Stimulated activated naive CD8-positive, alpha-beta T cell treated with anti-CD3 and anti-CD28 coated beads, Interleukin-15, amount 100 ng/mL, for 72 hours (primary cell): ENCODE results near the gene NLRP9.

Experiments
- ATAC-seq: fragments of 150-1000 bp; cut with Tn5 transposase; 2 replicates; pipeline ENCODE4 v1.10.0; 2021; ENCODE audit warnings: mild to moderate bottlenecking, moderate library complexity
- DNase-seq, 2 donors: peaks; one replicate each; pipeline ENCODE4 v3.0.0; 2021 to 2022
- H3K27ac Mint-ChIP-seq, 2 donors: one replicate each; pipeline ENCODE4 v1.8.0; 2022; ENCODE audit warnings: mild to moderate bottlenecking in 2 of 2, mixed read lengths in 2 of 2, moderate library complexity in 2 of 2
- H3K27me3 Mint-ChIP-seq: one replicate; pipeline ENCODE4 v1.8.0; 2022; ENCODE audit warnings: mixed read lengths
- H3K4me1 Mint-ChIP-seq: one replicate; pipeline ENCODE4 v1.8.0; 2022; ENCODE audit warnings: mild to moderate bottlenecking, mixed read lengths
- H3K4me3 Mint-ChIP-seq, 2 donors: one replicate each; pipeline ENCODE4 v1.8.0; 2022; ENCODE audit warnings: mild to moderate bottlenecking in 2 of 2, mixed read lengths in 2 of 2, moderate library complexity in 1 of 2
- H3K9me3 Mint-ChIP-seq, 2 donors: one replicate each; pipeline ENCODE4 v1.8.0; 2022; ENCODE audit warnings: mixed read lengths in 2 of 2

Gene NLRP9

DNA sequence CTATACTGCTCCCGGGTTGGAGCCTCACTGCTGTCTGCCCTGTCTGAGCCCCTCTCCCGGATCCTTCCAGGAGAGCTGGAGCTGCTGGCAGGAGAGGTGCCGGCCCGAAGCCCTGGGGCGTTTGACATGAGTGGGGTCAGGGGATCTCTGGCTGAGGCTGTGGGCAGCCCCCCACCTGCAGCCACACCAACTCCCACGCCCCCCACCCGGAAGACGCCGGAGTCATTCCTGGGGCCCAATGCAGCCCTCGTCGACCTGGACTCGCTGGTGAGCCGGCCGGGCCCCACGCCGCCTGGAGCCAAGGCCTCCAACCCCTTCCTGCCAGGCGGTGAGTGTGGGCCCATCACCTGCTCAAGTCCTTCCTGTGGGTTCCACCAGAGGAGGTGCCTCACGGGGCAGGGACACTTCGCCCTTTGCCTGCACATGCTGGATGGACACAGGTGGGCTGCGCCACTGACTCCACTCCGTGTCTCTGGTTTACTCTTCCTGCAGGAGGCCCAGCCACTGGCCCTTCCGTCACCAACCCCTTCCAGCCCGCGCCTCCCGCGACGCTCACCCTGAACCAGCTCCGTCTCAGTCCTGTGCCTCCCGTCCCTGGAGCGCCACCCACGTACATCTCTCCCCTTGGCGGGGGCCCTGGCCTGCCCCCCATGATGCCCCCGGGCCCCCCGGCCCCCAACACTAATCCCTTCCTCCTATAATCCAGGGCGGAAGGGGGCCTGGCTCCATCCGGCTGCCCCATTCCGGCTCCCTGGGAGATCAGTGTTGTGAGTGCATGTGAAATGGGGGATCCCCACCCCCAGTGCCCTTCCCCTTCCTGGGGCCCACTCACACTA is 43.3 kb downstream of the NLRP9 start:
- Mint-ChIP-seq H3K27me3 (no peaks in the 10 kb centered on the region), H3K4me1 (no peaks in the 10 kb centered on the region), H3K27ac (no peak overlapping the region), H3K9me3 (no peaks in the 10 kb centered on the region), H3K4me3 (no peak overlapping the region)
- DNase-seq = no peak
- no peak for ATAC-seq

DNA sequence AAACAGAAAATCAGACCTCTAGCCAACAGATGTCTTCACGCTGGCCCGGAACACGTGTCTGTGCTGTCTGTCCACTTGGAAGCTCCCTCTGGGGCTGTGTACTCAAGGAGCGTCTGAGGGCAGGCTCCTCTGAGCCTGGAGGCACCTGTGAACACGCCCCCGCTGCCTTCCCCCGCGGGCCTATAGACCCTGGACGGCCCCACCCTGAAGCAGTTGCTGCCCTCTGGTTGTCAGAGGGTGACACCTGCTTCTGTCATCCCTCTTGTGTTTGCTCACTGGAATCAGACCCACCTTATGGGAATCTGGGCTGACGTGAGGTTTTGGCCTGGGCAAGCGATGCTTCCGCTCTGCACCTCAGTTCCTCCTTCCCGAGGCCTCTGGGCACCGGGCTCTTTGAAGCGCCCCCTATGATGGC is 44.0 kb downstream of the NLRP9 start:
- Mint-ChIP-seq H3K27me3 (no peaks in the 10 kb centered on the region), H3K4me3 (no peak overlapping the region), H3K9me3 (no peaks in the 10 kb centered on the region), H3K4me1 (no peaks in the 10 kb centered on the region), H3K27ac (no peak overlapping the region)
- DNase-seq (no peak), ATAC-seq (no peak)

- DNase-seq = no peak
- H3K9me3 Mint-ChIP-seq = no peaks in the 10 kb centered on the region
- no peaks in the 10 kb centered on the region for H3K27me3 Mint-ChIP-seq
- no peaks in the 10 kb centered on the region for H3K4me1 Mint-ChIP-seq
- no peak overlapping the region for H3K27ac Mint-ChIP-seq
- ATAC-seq = no peak
- no peak overlapping the region for H3K4me3 Mint-ChIP-seq
These were observed 44.7 kb downstream of the NLRP9 start for GRCh38 chr19:55693336-55693974.

GRCh38 chr19:55692681-55693081 is 45.5 kb downstream of the NLRP9 start:
- Mint-ChIP-seq H3K27me3 (no peaks in the 10 kb centered on the region), H3K9me3 (no peaks in the 10 kb centered on the region), H3K27ac (no peak overlapping the region), H3K4me3 (no peak overlapping the region), H3K4me1 (no peaks in the 10 kb centered on the region)
- DNase-seq (no peak), ATAC-seq (no peak)

DNA sequence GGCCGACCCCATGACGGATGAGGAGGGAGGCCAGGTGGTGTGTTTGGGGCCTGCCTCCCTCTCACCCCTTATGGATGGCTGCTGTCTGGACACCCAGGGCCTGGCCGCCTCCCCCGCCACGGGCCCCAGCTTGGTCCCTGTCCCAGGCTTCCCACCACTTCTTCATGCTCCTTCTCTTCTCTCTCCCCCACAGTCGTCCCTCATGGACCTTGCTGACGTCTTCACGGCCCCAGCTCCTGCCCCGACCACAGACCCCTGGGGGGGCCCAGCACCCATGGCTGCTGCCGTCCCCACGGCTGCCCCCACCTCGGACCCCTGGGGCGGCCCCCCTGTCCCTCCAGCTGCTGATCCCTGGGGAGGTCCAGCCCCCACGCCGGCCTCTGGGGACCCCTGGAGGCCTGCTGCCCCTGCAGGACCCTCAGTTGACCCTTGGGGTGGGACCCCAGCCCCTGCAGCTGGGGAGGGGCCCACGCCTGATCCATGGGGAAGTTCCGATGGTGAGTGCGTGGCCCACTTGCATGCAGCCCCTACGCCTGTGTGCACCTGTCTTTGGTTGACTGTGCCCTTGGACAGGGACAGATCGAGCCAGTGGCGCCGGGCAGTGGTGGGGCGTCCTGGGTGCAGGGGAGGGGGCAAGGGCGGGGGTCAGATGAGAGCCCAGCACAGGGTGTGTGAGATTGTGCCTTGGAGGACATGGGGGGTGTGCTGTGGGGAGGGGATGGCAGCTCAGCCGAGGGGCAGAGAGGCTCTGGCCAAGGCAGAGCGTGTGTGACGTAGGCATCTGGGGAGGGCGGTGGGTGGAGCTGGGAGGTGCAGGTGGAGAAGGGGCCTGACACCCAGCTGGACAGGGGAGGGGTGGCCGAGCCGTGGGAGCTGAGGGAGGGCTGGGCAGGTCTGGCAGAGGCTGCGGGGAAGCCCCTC is 46.4 kb downstream of the NLRP9 start:
- Mint-ChIP-seq H3K4me3 (no peak overlapping the region), H3K27me3 (no peaks in the 10 kb centered on the region), H3K4me1 (no peaks in the 10 kb centered on the region), H3K27ac (no peak overlapping the region), H3K9me3 (no peaks in the 10 kb centered on the region)
- ATAC-seq = peak; percentile 30
- no peak for DNase-seq

GRCh38 chr19:55690769-55691545 is 47.2 kb downstream of the NLRP9 start:
- peak overlapping the region in 1 of 2 donors; percentile 38 for H3K27ac Mint-ChIP-seq

GRCh38 chr19:55690109-55690768 is 48.0 kb downstream of the NLRP9 start:
- DNase-seq (no peak), ATAC-seq (no peak)
- H3K27me3 Mint-ChIP-seq = no peaks in the 10 kb centered on the region
- H3K9me3 Mint-ChIP-seq = no peaks in the 10 kb centered on the region
- no peak overlapping the region for H3K4me3 Mint-ChIP-seq
- peaks cover 12% of the 10 kb centered on the region for H3K4me1 Mint-ChIP-seq
- no peak overlapping the region for H3K27ac Mint-ChIP-seq

More at GRCh38 chr19:55690769-55691545, 47.2 kb downstream of the NLRP9 start:
- Mint-ChIP-seq H3K27me3 (no peaks in the 10 kb centered on the region), H3K4me3 (no peak overlapping the region), H3K4me1 (peaks cover 6% of the 10 kb centered on the region), H3K9me3 (no peaks in the 10 kb centered on the region)
- DNase-seq (no peak), ATAC-seq (no peak)

DNA sequence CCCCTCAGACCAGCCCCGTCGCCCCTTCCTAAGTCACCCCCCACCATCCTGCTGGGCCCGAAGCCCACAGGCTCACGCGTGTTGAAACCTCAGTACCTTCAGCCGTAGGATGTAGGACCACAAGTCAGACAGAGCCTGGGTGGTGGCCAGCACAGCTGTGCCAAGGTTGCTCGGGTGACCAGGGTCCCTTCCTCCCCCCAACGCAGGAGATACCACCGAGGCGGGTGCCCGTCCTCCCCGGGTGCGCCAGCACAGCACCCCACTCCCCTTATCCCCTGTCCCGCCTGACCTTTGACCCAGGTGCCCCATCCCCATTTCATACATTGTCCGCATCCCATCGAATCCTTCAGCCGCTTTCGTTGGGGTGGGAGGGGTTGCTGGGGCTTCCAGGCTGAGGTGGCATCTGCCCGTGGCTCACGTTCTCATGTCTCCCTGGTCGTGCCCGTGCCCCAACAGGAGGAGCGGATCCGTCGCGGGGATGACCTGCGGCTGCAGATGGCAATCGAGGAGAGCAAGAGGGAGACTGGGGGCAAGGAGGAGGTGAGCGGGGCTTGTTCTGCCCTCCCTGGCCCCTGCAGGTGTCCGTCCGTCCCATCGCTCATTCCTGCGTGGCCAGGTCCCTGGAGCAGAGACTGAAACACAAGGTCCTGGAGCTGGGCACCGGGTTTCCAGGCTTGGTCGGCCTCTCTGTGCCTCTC is 48.6 kb downstream of the NLRP9 start:
- H3K27me3 Mint-ChIP-seq = no peaks in the 10 kb centered on the region
- no peak for DNase-seq
- no peak overlapping the region for H3K4me3 Mint-ChIP-seq
- peak overlapping the region in 1 of 2 donors; percentile 33 for H3K27ac Mint-ChIP-seq
- H3K9me3 Mint-ChIP-seq = no peaks in the 10 kb centered on the region
- peaks cover 12% of the 10 kb centered on the region for H3K4me1 Mint-ChIP-seq
- no peak for ATAC-seq

- ATAC-seq (no peak), DNase-seq (no peak)
- Mint-ChIP-seq H3K9me3 (no peaks in the 10 kb centered on the region), H3K27ac (peak overlapping the region in 1 of 2 donors; percentile 93), H3K4me3 (no peak overlapping the region), H3K27me3 (no peaks in the 10 kb centered on the region), H3K4me1 (peaks cover 12% of the 10 kb centered on the region)
These were observed 49.6 kb downstream of the NLRP9 start for GRCh38 chr19:55688422-55689218.

DNA sequence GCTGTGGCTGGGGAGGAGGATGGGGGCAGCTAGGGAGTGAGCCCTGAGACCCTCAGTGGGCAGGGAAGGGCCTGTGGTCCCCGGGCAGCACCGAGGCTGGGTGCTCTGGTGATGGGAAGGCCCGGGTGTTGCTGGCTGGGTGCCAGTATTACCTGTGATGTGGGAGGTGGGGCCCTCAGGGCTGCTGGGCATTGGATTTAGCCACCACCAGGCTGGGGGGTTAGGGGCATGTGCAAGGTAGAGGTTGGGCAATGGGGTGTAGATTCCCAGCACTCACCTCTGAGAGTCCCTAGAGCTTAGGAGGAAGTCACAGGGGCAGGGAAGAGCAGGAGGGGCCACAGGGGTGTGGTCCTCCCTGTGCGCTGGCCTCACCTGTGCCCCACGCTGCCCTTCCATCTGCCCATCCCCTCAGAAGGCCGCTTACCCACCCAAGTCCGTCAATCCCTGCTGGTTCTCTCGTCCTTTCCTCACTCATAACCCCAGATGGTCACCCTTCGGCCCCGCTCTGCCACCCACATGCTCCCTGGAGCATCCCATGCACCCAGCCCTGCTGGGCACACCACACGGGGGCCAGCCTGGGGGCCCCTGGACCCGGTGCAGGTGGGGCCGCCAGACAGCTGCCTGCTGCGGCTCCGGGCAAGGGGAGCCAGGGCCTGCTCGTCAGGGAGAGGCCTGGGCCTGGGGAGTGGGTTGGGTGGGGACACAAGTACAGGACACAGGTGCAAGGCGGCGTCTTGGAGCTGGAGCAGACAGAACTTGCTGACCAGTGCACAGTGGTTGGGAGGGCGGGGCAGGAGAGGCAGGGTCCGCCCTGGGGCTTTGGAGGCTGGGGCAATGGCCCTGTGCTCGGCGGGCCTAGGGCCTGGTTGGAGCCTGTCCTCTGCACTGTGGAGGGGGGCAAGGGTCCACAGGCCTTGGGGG is 50.7 kb downstream of the NLRP9 start:
- Mint-ChIP-seq H3K4me1 (peaks cover 12% of the 10 kb centered on the region), H3K27ac (peak overlapping the region in 1 of 2 donors; percentile 42), H3K4me3 (no peak overlapping the region), H3K27me3 (no peaks in the 10 kb centered on the region), H3K9me3 (no peaks in the 10 kb centered on the region)
- DNase-seq (no peak), ATAC-seq (no peak)

- no peaks in the 10 kb centered on the region for H3K27me3 Mint-ChIP-seq
- H3K27ac Mint-ChIP-seq = peak overlapping the region; percentile 76 to 85
- DNase-seq (no peak), ATAC-seq (no peak)
- H3K9me3 Mint-ChIP-seq = no peaks in the 10 kb centered on the region
- H3K4me1 Mint-ChIP-seq = peaks cover 12% of the 10 kb centered on the region
- no peak overlapping the region for H3K4me3 Mint-ChIP-seq
These were observed 51.7 kb downstream of the NLRP9 start for GRCh38 chr19:55686311-55687050.

- no peak overlapping the region for H3K4me3 Mint-ChIP-seq
- peak overlapping the region in 1 of 2 donors; percentile 28 for H3K27ac Mint-ChIP-seq
- DNase-seq (no peak), ATAC-seq (no peak)
- H3K27me3 Mint-ChIP-seq = no peaks in the 10 kb centered on the region
- no peaks in the 10 kb centered on the region for H3K9me3 Mint-ChIP-seq
- peaks cover 14% of the 10 kb centered on the region for H3K4me1 Mint-ChIP-seq
These were observed 52.4 kb downstream of the NLRP9 start for GRCh38 chr19:55685776-55686175.
